ENCODE results near the gene RGL4.

GRCh38 chr22:23682077-23682476, 8.7 kb upstream of the RGL4 start:
- no peak for TF ChIP-seq CTCF (conservative IDR thresholded peaks at IDR 0.05)
- TF ChIP-seq EZH2 (IDR thresholded peaks at IDR 0.05; ENCODE audit: low read depth): no peak
